GM21786 (cell line): ENCODE results near the gene SORL1-AS1.

ENCODE experiments used
- ATAC-seq: cut with Tn5 transposase; IDR thresholded peaks from one replicate; pipeline ENCODE4 v1.9.1; 2021; ENCODE audit not compliant: unreplicated experiment

The SORL1-AS1 gene

GRCh38 chr11:121451986-121452608 lies 670 bp downstream of the SORL1-AS1 start, which contains the start of gene SORL1:
TSS of gene SORL1 (plus strand) at chr11:121452314. CDS start at chr11:121452332, 18 bp downstream.
- peak; percentile 40 for ATAC-seq

DNA sequence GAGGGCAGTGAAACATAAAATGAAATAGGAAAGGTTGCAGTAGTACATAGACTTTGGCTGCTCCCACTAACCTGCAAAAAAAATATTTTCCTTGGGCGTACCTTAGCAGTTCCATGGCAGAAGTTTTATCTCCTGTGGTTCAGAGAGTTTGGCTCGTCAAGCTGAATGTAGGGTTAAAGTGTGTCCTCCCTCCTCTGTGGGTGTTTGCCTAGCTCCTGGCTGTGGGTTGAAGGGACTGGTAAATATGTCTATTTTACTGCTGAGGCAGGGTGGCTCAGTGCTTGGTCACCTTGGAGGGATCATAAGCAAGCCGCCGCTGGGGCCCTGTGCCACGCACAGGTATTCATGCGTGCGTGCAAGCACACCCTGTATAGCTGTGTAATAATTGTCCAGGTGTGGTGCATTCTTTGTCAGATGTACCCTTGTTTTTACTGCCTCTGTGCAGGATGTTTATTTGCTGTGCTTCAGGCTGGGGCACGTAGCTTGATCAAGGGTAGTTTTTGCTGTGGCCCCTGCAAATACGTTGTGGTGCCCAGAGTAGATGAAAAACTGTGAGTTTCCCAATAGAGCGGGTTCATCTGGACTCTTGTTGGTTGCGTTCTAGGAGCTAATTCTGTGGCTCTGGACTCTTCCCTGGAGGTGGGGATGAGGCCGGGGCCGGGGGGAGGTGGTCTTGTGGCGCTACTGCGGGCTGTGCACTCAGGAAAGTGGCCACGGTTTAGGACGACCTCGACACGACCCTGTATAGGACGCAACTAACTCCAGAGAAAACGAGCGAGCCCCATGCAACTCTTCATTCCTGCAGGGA lies 1.4 kb downstream of the SORL1-AS1 start:
- ATAC-seq, result no peak

DNA sequence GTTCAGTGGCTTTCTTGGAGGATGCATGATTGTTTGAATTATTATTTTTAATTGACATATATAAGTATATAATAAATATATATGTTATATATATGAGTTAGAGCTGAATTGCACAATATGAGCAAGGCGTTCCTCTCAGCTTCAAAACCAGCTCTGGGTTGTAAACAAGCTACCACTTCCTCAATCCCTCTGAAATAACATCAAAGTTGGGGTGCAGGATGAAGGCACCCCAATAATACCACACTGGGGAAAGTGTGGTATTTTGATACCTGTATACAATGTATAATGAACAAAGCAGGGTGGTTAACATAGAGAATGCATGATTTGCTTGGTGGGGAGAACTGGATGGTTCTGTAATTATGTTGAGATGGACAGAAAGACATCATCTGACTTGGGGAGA lies 2.4 kb downstream of the SORL1-AS1 start:
- no peak for ATAC-seq

DNA sequence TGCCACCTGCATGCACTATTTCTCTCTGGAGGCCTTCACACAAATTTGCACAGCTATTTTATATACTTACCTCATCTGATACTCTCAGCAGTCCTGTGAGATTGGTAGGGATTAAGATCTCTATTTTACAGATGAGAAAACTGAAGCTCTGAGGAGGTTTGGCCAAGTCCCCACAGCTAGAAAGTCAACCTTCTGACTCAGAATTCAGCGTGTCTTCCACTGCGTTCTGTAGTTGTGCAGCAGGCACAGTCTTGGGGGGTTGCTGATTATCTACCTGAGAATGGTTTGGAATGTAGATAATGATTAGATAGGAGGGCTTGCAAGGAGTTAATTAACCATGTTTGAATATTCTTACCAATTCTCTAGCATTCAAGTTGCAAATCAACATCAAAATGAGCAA lies 3.1 kb downstream of the SORL1-AS1 start:
- no peak for ATAC-seq

GRCh38 chr11:121449123-121449522 lies 3.6 kb downstream of the SORL1-AS1 start:
- no peak for ATAC-seq

DNA sequence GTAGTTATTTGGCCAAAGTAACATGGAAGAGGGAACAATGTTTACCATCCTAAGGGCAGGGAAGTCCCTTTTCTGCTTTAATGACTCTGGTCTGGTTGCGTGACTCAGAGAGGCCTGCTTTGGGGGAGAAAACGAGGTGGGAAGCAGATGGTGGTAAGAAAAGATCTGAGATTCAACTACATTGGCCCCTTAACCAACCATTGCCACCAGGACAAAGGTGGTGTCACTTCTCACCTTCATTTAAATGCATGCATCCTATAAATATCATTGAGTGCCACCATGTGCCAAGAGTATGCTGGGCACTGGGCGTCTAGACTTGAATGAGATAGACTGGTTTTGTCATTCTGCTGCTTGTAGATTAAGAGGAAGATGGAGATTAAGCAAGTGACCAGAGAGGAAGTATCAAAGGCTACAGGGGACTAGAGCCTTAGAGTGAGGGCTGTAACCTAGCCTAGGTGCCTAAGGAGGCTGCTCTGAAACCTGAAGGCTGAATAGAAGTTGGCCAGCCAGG lies 4.3 kb downstream of the SORL1-AS1 start:
- ATAC-seq, result no peak

DNA sequence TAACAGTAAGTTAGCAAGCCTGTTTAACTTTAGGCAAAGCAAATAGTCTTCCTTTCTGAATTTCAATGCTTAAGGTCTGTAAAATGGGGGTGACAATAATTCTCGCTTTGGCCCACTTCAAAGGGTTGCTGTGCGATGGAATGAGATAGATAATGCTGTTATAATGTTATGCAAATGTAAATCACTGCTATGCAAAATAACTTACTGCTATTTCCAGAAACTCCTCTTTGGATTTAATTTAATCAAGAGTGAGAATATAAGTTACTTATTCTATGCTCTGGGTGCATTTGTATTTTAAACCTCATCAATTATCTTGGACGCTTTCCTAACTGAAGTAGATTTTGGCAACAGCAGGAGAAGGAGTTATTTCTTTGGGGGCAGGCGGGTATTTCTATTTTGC lies 4.8 kb downstream of the SORL1-AS1 start:
- ATAC-seq, result no peak

- ATAC-seq, result no peak
These were observed 6.0 kb downstream of the SORL1-AS1 start for GRCh38 chr11:121446752-121447156.

DNA sequence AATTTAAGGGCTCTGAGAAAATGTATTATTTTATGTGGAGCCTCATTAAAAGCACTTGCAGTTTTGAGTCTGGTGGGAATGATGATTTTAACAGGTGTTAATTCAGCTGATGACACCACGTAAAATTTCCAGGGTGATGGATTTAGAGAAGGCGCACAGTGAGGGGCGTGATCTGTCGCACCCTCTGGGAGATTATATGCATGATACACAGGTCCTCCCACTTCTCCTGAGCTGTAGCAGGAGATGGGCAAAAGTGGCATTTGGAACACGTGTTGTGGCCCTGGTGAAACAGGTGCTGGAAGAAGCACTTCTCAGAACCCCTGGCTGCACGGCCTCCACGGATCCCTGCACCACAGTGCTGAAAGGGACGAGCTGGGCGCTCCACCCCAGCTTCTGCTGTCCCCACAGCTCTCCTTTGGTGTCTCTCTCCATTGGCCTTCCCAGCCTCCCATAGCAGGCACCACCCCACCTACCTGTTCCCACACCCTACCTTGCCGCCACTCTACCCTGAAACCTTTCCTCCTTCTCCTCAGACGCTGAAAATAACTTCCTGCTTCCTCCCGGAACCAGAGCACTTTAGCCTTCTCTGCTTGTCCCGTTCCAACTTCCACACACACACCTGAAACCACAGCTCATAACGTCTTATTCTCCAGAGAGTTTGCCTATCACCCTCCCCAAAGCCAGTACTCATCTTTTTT lies 7.5 kb downstream of the SORL1-AS1 start:
- ATAC-seq, result peak; percentile 9

DNA sequence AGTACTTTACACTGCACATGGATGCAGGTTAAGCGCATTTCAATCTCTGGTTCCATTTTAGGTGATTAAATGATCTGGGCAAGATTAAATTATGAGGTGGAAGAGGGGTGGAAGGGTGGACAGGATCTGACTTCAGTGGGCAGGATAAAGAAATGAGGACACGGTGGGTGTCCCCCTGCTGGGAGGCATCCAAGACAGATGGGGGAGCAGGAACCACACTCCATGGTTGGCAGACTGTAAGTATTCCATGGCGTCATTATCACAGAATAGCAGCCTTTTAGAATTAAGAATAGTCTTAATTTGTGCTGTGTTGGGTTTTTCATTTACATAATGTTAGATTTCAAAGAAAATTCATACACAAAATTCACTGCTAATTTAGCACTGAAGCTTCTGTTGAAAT lies 8.2 kb downstream of the SORL1-AS1 start:
- no peak for ATAC-seq

DNA sequence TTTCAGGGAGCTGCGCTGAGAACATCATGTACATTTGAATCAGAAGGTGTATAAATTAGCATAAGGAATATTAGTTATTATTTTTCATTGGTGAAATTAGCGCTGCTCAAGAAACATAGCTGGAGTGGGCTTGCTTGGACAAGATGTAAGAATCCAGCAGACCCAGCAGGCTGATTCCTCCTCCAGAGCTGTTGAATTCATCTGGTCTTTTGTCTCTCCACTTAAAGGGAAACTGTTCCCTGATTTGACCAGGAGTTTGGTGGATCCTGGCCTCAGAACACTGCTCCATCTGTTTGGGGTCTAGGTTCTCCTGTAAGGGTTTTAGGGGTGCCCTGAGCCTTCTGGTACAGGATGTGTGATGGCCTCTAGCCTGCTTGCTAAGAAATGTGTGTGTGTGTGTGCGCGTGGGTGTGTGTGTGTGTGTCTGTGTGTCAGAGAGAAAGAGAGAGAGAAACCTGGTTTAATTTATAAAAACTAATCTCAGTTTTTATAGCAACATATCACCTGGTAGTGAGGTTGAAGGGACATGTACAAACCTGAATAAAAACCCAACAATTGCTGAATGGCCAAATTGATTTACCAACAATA lies 9.0 kb downstream of the SORL1-AS1 start:
- ATAC-seq, result no peak

DNA sequence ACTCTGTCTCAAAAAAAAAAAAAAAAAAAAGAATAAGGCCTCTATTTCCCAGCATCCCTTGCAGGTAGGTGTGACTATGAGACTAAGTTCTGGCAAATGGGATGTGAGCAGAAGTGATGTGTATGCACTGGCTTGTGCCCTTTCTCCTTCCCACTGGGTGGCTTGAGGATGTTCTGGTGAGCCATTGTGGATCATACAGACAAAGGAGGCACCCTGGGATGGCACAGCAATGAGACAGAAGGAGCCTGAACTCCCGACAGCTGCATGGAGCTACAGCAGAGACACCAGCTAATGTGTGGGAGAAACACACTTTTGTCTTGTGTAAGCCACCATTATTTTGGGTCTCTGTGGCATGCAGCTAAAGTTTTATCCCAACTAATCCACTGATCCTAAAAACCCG lies 11.2 kb downstream of the SORL1-AS1 start:
- ATAC-seq, result no peak

GRCh38 chr11:121439759-121440158 lies 13.0 kb downstream of the SORL1-AS1 start:
- no peak for ATAC-seq

DNA sequence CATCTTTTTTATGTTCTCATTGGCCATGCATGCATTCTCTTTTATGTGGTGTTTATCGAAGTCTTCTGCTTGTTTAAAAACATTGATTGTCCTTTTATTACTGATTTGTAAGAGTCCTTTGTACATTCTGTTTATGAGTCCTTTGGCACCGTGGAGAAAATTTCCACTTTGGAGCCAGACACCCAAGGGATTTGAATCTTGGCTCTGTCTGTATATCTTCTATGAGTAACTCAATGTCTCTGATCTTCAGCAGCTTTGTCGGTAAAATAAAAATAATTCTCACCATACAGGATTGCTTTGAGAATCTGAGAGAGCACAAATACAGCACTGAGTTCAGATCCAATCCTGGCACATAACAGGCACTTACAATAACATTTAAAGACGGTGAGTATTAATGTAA lies 13.4 kb downstream of the SORL1-AS1 start:
- ATAC-seq, result no peak

- ATAC-seq, result no peak
These were observed 15.1 kb downstream of the SORL1-AS1 start for GRCh38 chr11:121437686-121438078.

DNA sequence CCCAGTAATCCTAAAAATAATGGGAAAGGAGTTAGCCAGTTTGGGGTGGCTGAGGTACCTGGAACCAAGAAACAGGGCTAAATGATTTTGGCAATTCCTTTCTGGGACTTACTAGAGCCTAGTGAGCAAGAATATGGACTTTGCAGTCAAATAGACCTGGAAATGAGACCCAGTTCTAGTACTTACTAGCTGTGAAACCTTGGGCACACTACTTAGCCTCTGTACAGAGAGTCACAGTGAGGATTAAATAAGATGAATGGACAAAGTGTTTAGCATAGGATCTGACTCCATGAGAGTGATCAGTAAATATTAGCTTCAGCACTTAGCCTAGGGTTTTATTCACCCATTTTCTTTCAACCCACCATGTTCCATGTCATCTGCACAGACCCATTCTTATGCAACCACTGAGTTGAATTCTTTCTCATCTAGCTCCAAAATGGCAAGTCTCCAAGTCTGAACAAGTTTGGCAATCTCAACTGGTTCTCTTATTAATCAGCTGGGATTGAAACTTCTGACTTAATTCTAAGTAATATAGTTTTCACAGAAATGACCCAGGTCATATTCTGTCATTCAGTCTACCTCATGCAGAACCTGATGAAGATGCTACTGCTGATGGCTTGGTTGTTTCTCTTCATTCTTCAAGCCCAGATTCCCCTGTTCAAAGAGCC lies 15.6 kb downstream of the SORL1-AS1 start:
- ATAC-seq, result no peak

- ATAC-seq, result no peak
These were observed 16.9 kb downstream of the SORL1-AS1 start for GRCh38 chr11:121435551-121436511.

- ATAC-seq, result no peak
These were observed 17.6 kb downstream of the SORL1-AS1 start for GRCh38 chr11:121435132-121435531.

DNA sequence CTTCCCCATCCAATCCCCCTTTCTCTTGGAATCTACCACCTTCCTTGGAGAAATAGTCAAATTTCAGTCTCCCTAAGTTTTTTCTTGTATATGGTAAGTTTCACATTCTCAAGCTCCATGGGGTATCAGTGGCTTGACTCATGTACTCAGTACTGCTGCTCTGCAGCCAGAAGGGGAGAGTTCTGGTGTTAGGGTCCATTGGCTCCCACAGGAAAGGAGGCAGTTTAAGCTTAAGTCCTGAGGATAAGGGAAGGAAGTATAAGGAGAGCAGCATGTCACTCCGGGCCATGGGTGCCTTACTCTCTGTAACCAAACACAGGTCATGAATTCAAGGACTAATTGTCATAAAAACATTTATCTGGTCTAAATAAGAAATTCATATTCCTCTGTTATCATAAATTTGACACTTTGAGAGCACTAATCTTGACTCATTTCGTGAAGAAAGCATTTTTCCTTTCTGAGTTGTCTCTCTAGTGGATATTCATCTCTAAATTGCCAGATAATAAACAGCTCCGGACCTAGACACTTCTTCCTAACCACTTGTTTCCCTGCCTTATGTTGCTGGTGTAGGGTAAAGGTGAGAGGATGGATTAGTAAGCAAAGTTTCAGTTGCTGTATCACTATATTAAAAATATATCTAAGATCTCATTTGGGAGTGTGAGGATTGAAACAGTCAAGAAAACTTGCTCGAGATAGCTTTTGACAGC lies 20.8 kb downstream of the SORL1-AS1 start:
- ATAC-seq, result no peak
